Nephron progenitor cell (in vitro differentiated cells): ENCODE data around the gene ARMC9.

Source experiments
- DNase-seq: peaks from one replicate; pipeline ENCODE4 v3.0.0; 2021
- H3K27ac Mint-ChIP-seq: 2 replicates; pipeline ENCODE4 v1.8.0; 2021; ENCODE audit warnings: mild to moderate bottlenecking, moderate library complexity, mixed read lengths
- H3K27me3 Mint-ChIP-seq: 2 replicates; pipeline ENCODE4 v1.8.0; 2021; ENCODE audit warnings: mild to moderate bottlenecking, low read depth, mixed read lengths; ENCODE audit not compliant: poor library complexity
- H3K36me3 Mint-ChIP-seq: 2 replicates; pipeline ENCODE4 v1.8.0; 2021; ENCODE audit warnings: low read depth, mixed read lengths
- H3K4me1 Mint-ChIP-seq: 2 replicates; pipeline ENCODE4 v1.8.0; 2021; ENCODE audit warnings: mixed read lengths
- H3K4me3 Mint-ChIP-seq: 2 replicates; pipeline ENCODE4 v1.8.0; 2021; ENCODE audit warnings: mild to moderate bottlenecking, moderate library complexity, mixed read lengths
- H3K9me3 Mint-ChIP-seq: 2 replicates; pipeline ENCODE4 v1.8.0; 2021; ENCODE audit warnings: mild to moderate bottlenecking, moderate library complexity, mixed read lengths
- TF ChIP-seq, protein P1 (sequence below): fragments of 200-600 bp; sonication (generic); IDR thresholded peaks from 2 replicates; pipeline ENCODE4 v1.5.0; 2021; ENCODE audit warnings: antibody characterized with exemption

ARMC9 gene

DNA sequence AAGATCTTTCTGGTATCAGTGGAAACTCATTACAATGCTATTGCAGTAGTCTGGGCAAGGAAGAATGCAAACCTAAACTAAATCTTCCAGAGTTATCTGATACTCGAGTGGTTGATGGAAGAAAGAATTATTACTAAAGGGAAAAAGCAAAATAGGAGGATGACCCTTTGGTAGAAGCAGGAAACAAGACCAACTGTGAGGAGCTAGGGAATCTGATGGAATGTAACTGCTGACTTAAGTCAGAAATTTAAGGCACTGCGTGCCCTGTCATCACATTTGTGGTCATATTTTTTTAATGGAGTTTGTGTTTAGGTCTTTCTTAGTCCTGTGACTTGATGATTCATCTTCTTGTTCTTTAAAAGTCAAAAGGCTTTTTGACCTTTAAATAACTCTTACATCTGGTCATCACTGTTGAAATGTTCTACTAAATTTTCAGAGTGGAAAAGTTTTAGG, 36.5 kb upstream of the ARMC9 start:
- peak overlapping the region; percentile 80 for H3K27ac Mint-ChIP-seq
- no peak overlapping the region for H3K4me3 Mint-ChIP-seq
- no peaks in the 10 kb centered on the region for H3K27me3 Mint-ChIP-seq
- TF ChIP-seq, protein P1, sequence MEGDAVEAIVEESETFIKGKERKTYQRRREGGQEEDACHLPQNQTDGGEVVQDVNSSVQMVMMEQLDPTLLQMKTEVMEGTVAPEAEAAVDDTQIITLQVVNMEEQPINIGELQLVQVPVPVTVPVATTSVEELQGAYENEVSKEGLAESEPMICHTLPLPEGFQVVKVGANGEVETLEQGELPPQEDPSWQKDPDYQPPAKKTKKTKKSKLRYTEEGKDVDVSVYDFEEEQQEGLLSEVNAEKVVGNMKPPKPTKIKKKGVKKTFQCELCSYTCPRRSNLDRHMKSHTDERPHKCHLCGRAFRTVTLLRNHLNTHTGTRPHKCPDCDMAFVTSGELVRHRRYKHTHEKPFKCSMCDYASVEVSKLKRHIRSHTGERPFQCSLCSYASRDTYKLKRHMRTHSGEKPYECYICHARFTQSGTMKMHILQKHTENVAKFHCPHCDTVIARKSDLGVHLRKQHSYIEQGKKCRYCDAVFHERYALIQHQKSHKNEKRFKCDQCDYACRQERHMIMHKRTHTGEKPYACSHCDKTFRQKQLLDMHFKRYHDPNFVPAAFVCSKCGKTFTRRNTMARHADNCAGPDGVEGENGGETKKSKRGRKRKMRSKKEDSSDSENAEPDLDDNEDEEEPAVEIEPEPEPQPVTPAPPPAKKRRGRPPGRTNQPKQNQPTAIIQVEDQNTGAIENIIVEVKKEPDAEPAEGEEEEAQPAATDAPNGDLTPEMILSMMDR = no peak
- peaks cover 36% of the 10 kb centered on the region for H3K36me3 Mint-ChIP-seq
- DNase-seq = no peak
- no peaks in the 10 kb centered on the region for H3K9me3 Mint-ChIP-seq
- H3K4me1 Mint-ChIP-seq = peaks cover 17% of the 10 kb centered on the region

DNA sequence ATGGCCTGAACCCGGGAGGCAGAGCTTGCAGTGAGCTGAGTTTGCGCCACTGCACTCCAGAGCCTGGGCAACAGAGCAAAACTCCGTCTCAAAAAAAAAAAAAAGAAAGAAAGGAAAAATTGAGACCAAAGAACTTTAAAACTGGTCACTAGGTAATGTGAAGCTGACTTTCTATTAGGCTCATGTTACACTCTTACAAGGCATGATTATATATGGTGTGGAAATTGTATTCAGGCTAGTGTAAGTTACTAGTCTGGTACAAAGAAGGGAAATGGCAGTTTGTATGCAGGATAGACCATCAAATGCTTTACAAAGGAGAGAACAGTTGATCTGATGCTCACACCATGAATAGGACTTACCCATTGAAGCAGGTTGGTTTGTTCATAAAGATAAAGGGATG, 35.4 kb upstream of the ARMC9 start:
- DNase-seq = no peak
- no peaks in the 10 kb centered on the region for H3K27me3 Mint-ChIP-seq
- H3K27ac Mint-ChIP-seq = no peak overlapping the region
- H3K4me1 Mint-ChIP-seq = peaks cover 17% of the 10 kb centered on the region
- no peak overlapping the region for H3K4me3 Mint-ChIP-seq
- TF ChIP-seq, protein P1 = no peak
- H3K36me3 Mint-ChIP-seq = peaks cover 41% of the 10 kb centered on the region
- H3K9me3 Mint-ChIP-seq = no peaks in the 10 kb centered on the region

DNA sequence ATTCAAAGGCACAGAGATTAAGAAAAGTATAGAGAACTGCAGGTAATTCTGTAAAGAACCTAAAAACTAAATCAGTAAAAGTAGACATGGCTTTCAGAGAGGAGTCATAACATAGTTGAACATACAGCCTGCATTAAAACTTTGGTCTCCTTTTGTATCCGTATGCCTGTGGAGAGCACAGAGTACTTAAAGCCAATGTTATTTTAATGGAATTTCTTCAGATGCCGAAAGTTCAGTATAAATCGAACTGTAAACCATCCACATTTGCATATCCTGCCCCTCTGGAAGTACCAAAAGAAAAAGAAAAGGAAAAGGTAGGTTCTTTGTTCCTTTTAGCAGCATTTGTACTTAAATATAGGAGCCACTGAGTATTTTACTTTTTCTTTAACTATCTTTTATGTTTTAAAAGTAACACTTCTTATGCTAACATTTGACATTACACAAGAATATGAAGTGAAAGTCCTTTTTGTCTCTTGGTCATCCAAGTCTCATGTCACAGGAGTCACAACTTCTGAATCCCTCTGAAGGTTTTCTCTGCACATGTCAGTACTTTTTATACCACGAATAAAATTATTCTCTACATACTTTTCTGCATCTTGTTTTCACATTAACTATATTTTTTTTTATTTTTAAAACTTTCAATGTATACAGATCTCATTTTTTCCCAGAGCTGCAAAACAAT, 34.9 kb upstream of the ARMC9 start:
- no peak for DNase-seq
- Mint-ChIP-seq H3K36me3 (peaks cover 41% of the 10 kb centered on the region), H3K4me1 (peaks cover 17% of the 10 kb centered on the region), H3K27me3 (no peaks in the 10 kb centered on the region), H3K27ac (no peak overlapping the region), H3K4me3 (no peak overlapping the region), H3K9me3 (no peaks in the 10 kb centered on the region)
- TF ChIP-seq, protein P1 = no peak

DNA sequence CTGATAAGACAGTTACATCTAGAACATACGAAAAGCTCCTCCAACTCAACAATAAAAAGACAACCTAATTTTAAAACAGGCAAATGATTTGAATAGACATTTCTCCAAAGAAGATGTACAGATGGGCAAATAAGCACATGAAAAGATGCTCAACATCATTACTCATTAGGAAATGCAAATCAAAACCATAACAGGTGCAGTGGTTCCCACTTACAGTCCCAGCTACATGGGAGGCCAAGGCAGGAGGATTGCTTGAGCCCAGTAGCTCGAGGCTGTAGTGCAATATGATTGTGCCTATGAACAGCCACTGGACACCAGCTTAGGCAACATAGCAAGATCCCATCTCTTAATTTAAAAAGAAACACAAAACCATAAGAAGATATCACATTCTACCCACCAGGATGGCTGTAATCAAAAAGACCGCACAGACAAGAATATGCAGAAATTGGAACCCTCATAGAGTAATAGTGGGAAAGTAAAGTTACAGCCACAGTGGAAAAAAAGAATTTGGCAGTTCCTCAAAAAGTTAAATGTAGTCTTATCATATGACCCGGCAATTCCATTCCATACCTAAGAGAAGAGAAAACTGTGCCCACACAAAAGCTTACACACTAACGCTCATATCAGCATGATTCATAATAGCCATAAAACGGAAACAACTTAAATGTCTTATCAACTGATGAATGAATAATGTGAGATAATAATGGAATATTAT, 30.5 kb upstream of the ARMC9 start:
- no peaks in the 10 kb centered on the region for H3K4me1 Mint-ChIP-seq
- DNase-seq = no peak
- H3K4me3 Mint-ChIP-seq = no peak overlapping the region
- peaks cover 60% of the 10 kb centered on the region for H3K36me3 Mint-ChIP-seq
- H3K9me3 Mint-ChIP-seq = no peaks in the 10 kb centered on the region
- TF ChIP-seq, protein P1 = no peak
- H3K27ac Mint-ChIP-seq = no peak overlapping the region
- H3K27me3 Mint-ChIP-seq = no peaks in the 10 kb centered on the region

DNA sequence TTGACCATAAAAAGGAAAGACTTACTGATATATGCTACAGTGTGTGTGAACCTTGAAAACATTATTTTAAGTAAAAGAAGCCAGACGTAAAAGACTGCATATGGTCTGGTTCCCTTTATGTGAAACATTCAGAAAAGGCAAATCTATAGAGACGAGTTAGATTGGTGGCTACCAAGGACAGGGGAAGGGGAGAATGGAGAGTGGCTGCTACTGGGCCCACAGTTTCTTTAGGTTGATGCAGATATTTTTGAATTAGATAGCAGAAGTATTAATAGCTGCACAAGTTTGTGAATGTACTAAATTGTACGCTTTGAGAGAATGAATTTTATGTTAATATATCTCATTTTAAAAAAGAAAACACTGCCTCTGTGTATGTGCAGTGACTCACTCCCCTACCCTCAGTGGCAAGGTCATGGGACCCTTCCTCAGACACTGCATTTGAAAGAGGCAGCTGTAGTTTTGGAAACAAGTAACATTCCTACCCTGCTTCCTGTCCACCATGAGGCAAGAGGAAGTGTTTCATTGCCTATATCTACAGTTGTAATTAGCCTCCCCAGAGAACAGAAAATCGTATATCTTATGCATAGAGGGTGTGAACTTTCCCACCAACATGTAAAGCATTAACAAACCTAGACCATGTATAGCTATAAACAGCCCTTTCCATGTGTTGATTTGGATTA, 29.8 kb upstream of the ARMC9 start:
- no peak overlapping the region for H3K4me3 Mint-ChIP-seq
- H3K9me3 Mint-ChIP-seq = no peaks in the 10 kb centered on the region
- H3K36me3 Mint-ChIP-seq = peaks cover 60% of the 10 kb centered on the region
- H3K27me3 Mint-ChIP-seq = no peaks in the 10 kb centered on the region
- TF ChIP-seq, protein P1 = no peak
- no peaks in the 10 kb centered on the region for H3K4me1 Mint-ChIP-seq
- no peak for DNase-seq
- no peak overlapping the region for H3K27ac Mint-ChIP-seq
